Measurements from ENCODE around the gene PKDREJ. TPM values are rescaled to one million over a fixed set of nuclear protein-coding genes. Genes with fewer than 3 reads are reported as not detected.

The PKDREJ gene
- total and polyA plus RNA-seq, 7 donors, result under 0.01 to 0.36 (median 0.24) TPM; not detected in 3

DNA sequence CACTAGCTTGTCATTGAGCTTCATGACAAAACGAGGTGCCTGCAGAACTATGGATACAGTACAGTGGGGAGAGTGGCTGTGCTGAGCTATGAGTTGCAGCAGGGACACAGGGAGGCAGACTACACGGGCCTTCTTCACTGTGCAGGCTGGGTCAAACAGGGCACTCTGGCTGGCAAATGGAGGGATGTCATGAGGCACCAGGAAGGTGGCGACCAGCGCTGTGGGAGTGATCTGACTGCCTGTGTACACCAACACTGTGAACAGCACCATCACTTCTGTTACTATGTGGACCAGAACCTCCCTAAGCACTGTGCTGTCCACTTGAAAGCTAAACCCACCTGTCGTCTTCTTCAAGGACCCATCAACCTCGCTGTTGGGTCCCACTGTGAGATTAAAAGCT lies 3.1 kb downstream of the PKDREJ start:
- no peak for TF ChIP-seq EP300 (IDR thresholded peaks at IDR 0.05)
- TF ChIP-seq, protein P1, sequence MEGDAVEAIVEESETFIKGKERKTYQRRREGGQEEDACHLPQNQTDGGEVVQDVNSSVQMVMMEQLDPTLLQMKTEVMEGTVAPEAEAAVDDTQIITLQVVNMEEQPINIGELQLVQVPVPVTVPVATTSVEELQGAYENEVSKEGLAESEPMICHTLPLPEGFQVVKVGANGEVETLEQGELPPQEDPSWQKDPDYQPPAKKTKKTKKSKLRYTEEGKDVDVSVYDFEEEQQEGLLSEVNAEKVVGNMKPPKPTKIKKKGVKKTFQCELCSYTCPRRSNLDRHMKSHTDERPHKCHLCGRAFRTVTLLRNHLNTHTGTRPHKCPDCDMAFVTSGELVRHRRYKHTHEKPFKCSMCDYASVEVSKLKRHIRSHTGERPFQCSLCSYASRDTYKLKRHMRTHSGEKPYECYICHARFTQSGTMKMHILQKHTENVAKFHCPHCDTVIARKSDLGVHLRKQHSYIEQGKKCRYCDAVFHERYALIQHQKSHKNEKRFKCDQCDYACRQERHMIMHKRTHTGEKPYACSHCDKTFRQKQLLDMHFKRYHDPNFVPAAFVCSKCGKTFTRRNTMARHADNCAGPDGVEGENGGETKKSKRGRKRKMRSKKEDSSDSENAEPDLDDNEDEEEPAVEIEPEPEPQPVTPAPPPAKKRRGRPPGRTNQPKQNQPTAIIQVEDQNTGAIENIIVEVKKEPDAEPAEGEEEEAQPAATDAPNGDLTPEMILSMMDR (IDR thresholded peaks at IDR 0.05), result no peak
- no peak for TF ChIP-seq POLR2AphosphoS5 (IDR thresholded peaks at IDR 0.05)
- TF ChIP-seq POLR2A (IDR thresholded peaks at IDR 0.05), result no peak
- intact Hi-C loops (cut with DNase I), result no loop called here
- Histone ChIP-seq H3K4me1 (peaks cover 0 to 7% (median 5%) of the 10 kb centered on the region in 4 donors), H3K36me3 (no peaks in the 10 kb centered on the region), H3K4me3 (no peak overlapping the region), H3K9me3 (no peaks in the 10 kb centered on the region), H3K27me3 (no peaks in the 10 kb centered on the region), H3K27ac (no peak overlapping the region)
- WGBS, 2 donors, result 87 to 90% methylated on average over 6 of the region's 6 CpGs
- no peak for DNase-seq

DNA sequence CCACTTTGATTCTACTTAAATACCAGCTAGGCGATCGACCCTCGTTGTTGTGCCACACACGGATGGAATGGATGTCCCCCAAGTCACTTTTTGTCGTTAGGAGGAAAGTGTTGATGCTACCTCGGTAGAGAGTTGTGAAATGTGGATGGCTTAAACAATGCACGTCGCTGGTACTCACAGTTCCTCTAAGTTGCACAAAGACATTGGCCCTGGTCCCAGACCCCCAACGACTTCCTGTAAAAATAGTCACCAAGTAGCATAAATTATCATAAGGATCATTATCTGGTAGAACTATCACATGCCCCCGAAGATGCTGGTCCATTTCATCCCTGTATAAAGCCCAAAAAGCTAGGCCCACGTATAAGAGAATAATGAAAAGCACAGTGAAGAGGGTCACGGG lies 3.8 kb downstream of the PKDREJ start:
- intact Hi-C loops (cut with DNase I), result no loop called here
- no peak for DNase-seq
- 70 to 87% methylated on average over 12 of the region's 12 CpGs for WGBS, 2 donors
- Histone ChIP-seq H3K36me3 (no peaks in the 10 kb centered on the region), H3K4me1 (peaks cover 0 to 7% (median 5%) of the 10 kb centered on the region in 4 donors), H3K9me3 (no peaks in the 10 kb centered on the region), H3K4me3 (no peak overlapping the region), H3K27ac (no peak overlapping the region), H3K27me3 (no peaks in the 10 kb centered on the region)
- TF ChIP-seq, protein P1 (IDR thresholded peaks at IDR 0.05), result no peak
- TF ChIP-seq POLR2A (IDR thresholded peaks at IDR 0.05) (no peak), POLR2AphosphoS5 (IDR thresholded peaks at IDR 0.05) (no peak), EP300 (IDR thresholded peaks at IDR 0.05) (no peak)

DNA sequence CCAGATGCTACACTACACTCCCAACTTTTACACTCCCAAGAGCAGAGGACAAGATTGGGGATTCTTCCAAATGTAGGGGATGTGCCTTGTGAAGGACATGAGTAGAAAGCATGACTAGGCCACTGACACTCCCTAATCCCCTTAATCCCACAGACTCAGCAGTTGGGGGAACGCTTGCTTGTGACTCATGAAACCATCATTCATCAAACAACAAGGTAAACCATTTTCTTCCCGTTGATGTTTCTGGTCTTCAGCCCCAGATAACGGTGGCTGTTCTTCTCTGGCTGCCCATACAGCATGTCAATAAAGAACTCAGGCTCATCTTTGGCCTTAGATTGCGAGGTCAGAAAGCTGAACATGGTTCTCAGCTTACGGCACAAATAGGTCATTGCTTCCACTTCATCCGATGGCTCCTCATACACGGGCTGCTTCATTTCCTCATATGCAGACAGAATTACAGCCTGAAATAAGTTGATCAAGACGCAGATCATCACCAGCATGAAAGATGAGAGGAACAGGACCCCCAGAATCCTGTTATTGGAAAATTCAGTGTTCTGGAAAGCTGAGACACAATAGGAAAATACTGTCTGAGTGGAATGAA lies 6.7 kb downstream of the PKDREJ start:
- 82 to 84% methylated on average over 8 of the region's 8 CpGs for WGBS, 2 donors
- no peak for TF ChIP-seq POLR2AphosphoS5 (IDR thresholded peaks at IDR 0.05)
- TF ChIP-seq EP300 (IDR thresholded peaks at IDR 0.05), result no peak
- TF ChIP-seq, protein P1 (IDR thresholded peaks at IDR 0.05), result no peak
- no peak for TF ChIP-seq POLR2A (IDR thresholded peaks at IDR 0.05)

DNA sequence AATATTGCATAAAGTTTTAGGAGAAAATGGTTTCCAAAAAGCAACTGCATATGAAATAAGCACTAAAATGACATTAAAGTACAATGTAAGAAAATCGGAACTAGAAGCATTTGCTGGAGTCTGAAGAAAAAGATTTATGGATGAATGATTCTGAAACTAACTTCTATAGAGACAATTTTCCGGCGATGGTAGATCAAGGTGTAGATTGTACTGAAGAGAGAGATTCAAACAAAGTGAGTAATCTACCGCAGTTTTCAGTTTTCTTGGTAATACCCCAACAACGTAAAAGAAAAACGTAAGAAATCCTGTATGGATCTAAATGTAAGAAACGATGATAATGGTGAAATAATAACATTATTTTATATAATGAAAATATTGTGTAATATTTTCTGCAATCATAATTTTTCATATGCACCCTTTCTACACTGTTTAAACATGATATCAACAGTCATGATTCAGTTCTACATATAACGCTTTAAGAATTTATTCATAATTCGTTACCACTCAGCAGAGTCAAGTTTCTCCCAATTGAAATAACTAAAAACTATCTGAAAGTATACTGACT lies 11.2 kb downstream of the PKDREJ start:
- Histone ChIP-seq H3K9me3 (no peaks in the 10 kb centered on the region), H3K4me3 (no peak overlapping the region), H3K27me3 (no peaks in the 10 kb centered on the region), H3K36me3 (no peaks in the 10 kb centered on the region), H3K27ac (no peak overlapping the region), H3K4me1 (peaks cover 0 to 33% (median 25%) of the 10 kb centered on the region in 4 donors)
- 89 to 92% methylated on average over 9 of the region's 9 CpGs for WGBS, 2 donors
- intact Hi-C loops (cut with DNase I), result loop anchor here (2.0 kb wide), 1 partner anchor 15 kb away; no protein-coding TSS in a partner anchor
- TF ChIP-seq POLR2AphosphoS5 (IDR thresholded peaks at IDR 0.05), result no peak
- TF ChIP-seq POLR2A (IDR thresholded peaks at IDR 0.05), result no peak
- TF ChIP-seq, protein P1 (IDR thresholded peaks at IDR 0.05), result no peak
- no peak for TF ChIP-seq EP300 (IDR thresholded peaks at IDR 0.05)
- DNase-seq, result no peak

More for the DNA sequence above, 6.7 kb downstream of the PKDREJ start:
- no peak for DNase-seq
- H3K27me3 ChIP-seq, result no peaks in the 10 kb centered on the region
- H3K4me1 ChIP-seq, result peaks cover 0 to 1% (median 0%) of the 10 kb centered on the region in 4 donors
- intact Hi-C loops (cut with DNase I), result no loop called here
- no peaks in the 10 kb centered on the region for H3K36me3 ChIP-seq
- no peaks in the 10 kb centered on the region for H3K9me3 ChIP-seq
- no peak overlapping the region for H3K4me3 ChIP-seq
- H3K27ac ChIP-seq, result no peak overlapping the region
